T-helper 17 cell (primary cell): ENCODE measurements around the gene IQSEC1. TPM values are rescaled to one million over a fixed set of nuclear protein-coding genes. Genes with fewer than 3 reads are reported as not detected.

Experiments used
- ATAC-seq: fragments of 150-1000 bp; cut with Tn5 transposase; 2 replicates; pipeline ENCODE4 v1.10.0; 2021; ENCODE audit warnings: mild to moderate bottlenecking, moderate library complexity
- DNase-seq, 3 donors: peaks; one replicate each; pipeline versions ENCODE4 v3.0.0 to v3.0.0-alpha.2; 2020 to 2021
- H3K9me3 ChIP-seq: one replicate; pipeline ENCODE4 v1.7.0; 2013; ENCODE audit warnings: low read length, mild to moderate bottlenecking; ENCODE audit not compliant: control insufficient read depth, poor library complexity, severe bottlenecking
- H3K27ac Mint-ChIP-seq: one replicate; pipeline ENCODE4 v1.8.0; 2022; ENCODE audit warnings: mild to moderate bottlenecking, moderate library complexity, mixed read lengths
- H3K27me3 Mint-ChIP-seq: one replicate; pipeline ENCODE4 v1.8.0; 2022; ENCODE audit warnings: mixed read lengths
- H3K36me3 Mint-ChIP-seq: one replicate; pipeline ENCODE4 v1.8.0; 2022; ENCODE audit warnings: low read depth, mixed read lengths
- H3K4me1 Mint-ChIP-seq: one replicate; pipeline ENCODE4 v1.8.0; 2022; ENCODE audit warnings: mild to moderate bottlenecking, mixed read lengths
- H3K4me3 Mint-ChIP-seq: one replicate; pipeline ENCODE4 v1.8.0; 2022; ENCODE audit warnings: mild to moderate bottlenecking, moderate library complexity, mixed read lengths
- total RNA-seq, 4 donors: library from RNA in 2 of 4; stranded (reverse) in 2 of 4; gene quantifications; one replicate each; pipeline ENCODE4 v1.2.3 and lab custom pipeline; 2022 to 2026

Gene IQSEC1
- total RNA-seq, 2 donors from 2014 or later: 114 to 128 TPM

DNA sequence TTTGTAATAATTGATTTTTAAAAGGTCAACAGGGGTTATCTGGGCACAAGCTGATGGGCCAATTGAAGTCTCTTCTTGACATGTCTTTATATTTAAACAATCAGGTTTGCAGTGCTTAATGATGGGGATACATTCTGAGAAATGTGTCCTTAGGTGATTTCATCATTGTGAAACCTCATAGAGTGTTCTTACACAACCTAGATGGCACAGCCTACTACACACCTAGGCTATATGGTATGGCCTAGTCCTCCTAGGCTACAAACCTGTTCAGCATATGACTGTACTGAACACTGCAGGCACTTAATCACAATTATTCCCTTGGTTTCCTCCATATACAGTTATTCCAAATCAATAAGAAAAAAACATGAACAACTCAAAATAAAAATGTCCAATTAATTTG is 75.8 kb downstream of the IQSEC1 start:
- no peaks in the 10 kb centered on the region for H3K27me3 Mint-ChIP-seq
- ATAC-seq (no peak), DNase-seq (no peak)
- peak overlapping the region; percentile 27 for H3K27ac Mint-ChIP-seq
- H3K36me3 Mint-ChIP-seq: peaks cover 3% of the 10 kb centered on the region
- H3K9me3 ChIP-seq: no peaks in the 10 kb centered on the region
- H3K4me1 Mint-ChIP-seq: peaks cover 46% of the 10 kb centered on the region
- no peak overlapping the region for H3K4me3 Mint-ChIP-seq

DNA sequence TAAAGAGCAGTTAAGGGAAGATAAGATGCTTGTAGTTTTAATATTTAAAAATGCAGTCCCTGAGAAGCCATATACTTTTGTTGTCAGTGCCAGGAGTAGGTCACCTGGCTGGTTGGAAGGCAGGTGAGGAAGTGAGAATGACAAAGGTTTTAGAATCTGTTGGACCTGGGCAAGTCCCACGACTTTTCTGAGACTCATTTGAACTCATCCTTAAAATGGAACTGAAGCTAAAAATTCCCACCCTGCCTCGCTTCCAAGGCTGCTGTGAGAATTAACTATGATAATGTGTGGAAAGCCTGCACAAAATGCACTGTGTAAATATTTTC is 77.1 kb downstream of the IQSEC1 start:
- Mint-ChIP-seq H3K4me1 (peaks cover 47% of the 10 kb centered on the region), H3K27ac (peak overlapping the region; percentile 90), H3K27me3 (no peaks in the 10 kb centered on the region), H3K36me3 (peaks cover 3% of the 10 kb centered on the region), H3K4me3 (no peak overlapping the region)
- no peaks in the 10 kb centered on the region for H3K9me3 ChIP-seq
- DNase-seq (no peak), ATAC-seq (no peak)

DNA sequence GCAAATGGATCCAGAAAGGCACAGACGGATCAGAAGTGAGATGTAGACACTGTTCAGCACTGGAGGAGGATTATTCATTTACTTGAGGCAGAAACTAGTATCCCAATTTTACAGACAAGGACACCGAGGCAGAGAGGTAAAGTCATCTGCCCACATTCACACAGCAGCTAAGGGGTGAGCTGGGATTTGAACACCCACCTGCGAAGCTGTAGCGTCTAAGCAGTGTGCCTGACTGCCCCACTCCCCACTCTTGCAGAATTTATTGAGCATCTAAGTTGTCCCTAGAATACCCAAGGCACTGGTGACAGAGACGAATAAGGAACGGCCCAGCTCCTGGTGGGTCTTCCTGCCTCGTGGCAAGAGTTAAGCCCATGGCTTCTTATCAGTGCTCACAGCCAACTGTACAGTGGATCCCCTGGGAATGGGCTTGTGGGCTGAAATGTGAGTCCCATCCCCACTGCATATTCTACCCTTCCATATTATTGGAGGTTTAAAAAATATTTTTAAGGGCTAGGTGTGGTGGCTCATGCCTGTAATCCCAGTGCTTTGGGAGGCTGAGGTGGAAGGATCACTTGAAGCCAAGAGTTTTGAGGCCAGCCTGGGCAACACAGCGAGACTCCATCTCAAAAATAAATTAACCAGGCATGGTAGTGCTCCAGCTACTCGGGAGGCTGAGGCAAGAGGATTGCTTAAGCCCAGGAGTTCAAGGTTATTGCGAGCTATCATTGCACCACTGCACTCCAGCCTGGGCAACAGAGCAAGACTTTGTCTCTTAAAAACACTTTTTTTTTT is 77.6 kb downstream of the IQSEC1 start:
- Mint-ChIP-seq H3K4me1 (peaks cover 51% of the 10 kb centered on the region), H3K4me3 (peak overlapping the region; percentile 98), H3K27me3 (no peaks in the 10 kb centered on the region), H3K27ac (peak overlapping the region; percentile 90), H3K36me3 (peaks cover 3% of the 10 kb centered on the region)
- DNase-seq (no peak), ATAC-seq (no peak)
- H3K9me3 ChIP-seq: no peaks in the 10 kb centered on the region

DNA sequence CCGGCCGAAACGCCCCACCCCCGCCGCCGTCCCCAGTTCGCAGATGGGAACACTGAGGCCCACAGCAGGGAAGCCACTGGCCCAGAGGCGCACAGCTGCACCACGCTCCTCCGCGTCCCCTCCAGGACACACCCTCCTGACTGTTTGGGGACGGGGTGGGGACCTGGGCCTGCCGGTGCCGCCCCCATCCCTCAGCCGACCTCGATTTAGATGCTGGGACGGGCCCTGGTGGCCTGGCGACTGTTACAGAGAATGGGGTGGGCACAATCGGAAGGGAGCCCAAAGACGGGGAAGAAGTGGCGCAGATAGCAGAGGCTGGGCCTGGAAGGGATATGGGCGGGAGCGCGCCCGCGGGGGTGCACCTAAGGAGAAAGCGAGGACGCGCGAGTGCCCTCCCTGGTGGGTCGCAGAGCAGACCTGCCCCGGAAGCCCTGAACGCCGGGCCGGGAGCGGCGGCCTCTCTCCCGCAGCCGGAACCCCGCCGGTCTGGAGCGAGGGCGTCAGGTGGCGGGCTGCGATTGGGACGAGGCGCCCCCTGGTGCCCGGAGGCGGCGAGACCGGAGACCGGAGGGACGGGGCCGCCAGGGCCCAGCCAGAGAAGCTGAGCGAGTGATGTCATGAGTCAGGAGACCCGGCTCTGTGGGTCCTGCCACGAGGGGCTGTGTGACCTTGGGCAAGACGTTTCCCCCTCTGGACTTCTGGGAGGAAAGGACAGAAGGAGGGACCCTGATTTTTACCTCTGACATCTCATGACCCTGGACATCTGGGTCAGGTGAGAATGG is 78.4 kb downstream of the IQSEC1 start:
- Mint-ChIP-seq H3K4me3 (peak overlapping the region; percentile 98), H3K27ac (peak overlapping the region; percentile 90), H3K4me1 (peaks cover 54% of the 10 kb centered on the region), H3K27me3 (no peaks in the 10 kb centered on the region), H3K36me3 (peaks cover 2% of the 10 kb centered on the region)
- H3K9me3 ChIP-seq: no peaks in the 10 kb centered on the region
- ATAC-seq (peak; percentile 89), DNase-seq (peak; percentile 82 to 84 (median 83))

DNA sequence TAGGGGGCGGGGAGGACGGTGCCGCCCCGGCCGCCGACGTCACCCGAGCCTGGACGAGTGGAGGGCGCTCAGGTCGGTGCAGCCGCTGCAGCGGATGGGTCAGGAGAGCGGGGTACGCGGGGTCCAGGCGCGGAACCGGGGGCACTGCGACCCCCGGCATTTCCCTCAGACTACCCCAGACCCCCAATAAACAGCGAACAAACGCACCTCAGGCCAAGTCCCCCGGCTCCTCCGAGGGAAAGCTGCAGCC is 78.9 kb downstream of the IQSEC1 start:
- Mint-ChIP-seq H3K27me3 (no peaks in the 10 kb centered on the region), H3K27ac (peak overlapping the region; percentile 90), H3K4me1 (peaks cover 51% of the 10 kb centered on the region), H3K4me3 (peak overlapping the region; percentile 98), H3K36me3 (no peaks in the 10 kb centered on the region)
- no peaks in the 10 kb centered on the region for H3K9me3 ChIP-seq
- DNase-seq (no peak), ATAC-seq (no peak)

DNA sequence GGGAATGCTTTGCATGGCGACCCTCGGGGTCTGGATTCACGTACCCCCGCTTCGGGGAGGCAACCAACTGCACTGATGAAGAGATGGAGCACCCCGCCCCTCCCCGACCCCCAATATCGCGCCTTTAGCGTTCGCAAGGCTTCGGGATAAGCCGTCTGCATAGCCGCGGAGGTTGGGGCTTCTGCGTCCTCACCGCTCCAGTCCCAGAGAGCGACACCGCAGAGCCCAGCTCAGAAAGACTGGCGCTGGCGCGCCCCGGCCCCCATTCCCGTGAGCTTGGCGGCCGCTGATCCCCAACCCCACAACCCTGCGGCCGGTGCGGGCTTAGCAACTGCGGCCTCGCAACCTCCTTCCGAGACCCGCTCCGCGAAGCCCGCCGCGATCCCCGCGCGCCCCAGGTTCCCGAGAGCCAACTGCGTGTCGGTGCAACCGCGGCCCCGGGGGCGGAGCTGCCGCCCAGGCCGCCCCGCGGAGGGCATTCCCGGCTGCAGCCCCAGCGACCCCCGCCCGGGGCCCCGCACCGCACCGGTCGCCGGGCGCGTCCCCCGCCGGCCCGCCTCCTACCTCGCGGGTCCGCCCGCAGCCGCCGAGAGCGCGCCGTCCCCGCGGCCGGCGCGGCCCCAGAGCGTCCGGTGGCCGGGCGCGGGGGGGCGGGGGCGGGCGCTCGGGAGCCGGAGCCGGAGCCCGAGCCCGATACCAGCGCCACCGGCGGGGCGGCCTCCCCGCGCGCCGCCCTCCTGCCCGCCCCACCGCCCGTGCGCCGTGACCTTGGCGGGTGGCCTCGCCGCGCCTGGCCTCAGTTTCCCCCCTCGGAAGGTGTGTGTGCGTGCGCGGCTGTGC is 79.5 kb downstream of the IQSEC1 start:
- Mint-ChIP-seq H3K4me3 (peak overlapping the region; percentile 98), H3K27me3 (no peaks in the 10 kb centered on the region), H3K36me3 (no peaks in the 10 kb centered on the region), H3K4me1 (peaks cover 49% of the 10 kb centered on the region), H3K27ac (no peak overlapping the region)
- H3K9me3 ChIP-seq: no peaks in the 10 kb centered on the region
- no peak for DNase-seq
- peak; percentile 16 for ATAC-seq

DNA sequence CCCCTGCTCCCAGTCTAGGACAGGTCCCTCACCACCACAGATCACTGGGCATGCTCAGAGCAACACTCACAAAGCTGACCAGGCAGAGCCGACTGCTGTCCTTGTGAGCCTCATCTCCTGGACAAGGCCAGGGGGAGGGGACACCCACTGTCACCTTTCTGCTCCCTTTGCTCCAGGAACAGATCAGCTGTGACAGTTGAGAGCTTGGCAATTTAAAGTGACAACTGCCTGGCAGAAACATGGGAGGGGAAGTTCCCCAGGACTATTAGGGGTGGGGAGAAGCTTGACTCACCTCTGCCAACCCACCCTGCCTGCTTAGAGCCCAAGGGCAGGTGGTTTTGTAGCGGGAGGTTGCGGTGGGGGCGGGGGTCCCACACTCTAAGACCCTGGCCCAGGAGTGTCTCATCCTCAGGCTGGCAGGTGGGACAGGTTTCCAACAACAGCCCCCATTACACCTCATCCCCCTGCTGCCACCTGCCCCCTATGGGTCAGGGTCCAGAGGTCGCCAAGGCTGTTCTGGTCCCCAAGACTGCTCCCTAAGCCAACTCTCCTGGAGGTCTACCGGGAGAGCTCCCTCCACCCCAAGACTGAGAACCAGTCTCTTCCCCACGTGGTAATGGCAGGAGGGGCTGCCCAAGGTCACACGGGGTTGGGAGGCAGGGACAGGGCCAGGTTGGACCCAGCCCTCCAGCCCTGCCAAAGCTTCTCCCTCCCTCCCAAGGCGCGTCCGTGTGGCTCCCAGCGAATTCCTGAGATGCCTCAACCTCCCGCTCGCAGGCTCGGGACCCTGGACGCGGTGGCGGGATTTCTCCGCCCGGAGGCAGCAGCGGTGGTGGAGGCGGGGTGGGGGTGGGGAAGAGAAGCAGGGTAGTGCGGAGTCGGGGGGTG is 80.4 kb downstream of the IQSEC1 start:
- H3K27ac Mint-ChIP-seq: peak overlapping the region; percentile 19
- H3K36me3 Mint-ChIP-seq: no peaks in the 10 kb centered on the region
- ATAC-seq (no peak), DNase-seq (no peak)
- H3K4me1 Mint-ChIP-seq: peaks cover 44% of the 10 kb centered on the region
- no peaks in the 10 kb centered on the region for H3K9me3 ChIP-seq
- no peaks in the 10 kb centered on the region for H3K27me3 Mint-ChIP-seq
- peak overlapping the region; percentile 80 for H3K4me3 Mint-ChIP-seq

DNA sequence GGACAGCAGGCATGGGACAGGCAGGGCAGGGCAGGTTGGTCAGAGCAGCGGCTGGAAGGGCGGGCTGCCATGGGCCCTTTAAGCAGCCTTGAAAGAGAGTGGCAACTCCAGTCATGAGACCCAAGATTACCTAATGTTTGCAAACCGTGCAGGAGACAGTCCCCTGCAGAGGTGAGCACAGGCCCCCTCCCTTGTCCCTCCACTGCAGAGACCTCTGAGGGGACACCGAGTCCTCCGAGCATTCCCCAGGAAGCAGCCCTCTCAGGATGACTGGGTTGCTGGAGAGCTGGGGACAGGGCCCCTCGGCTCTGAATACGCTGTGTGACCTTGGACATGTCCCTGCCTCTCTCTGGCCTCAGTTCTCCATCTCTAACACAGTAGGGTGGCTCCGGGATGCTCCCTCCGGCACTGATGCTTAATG is 81.4 kb downstream of the IQSEC1 start:
- DNase-seq (no peak), ATAC-seq (no peak)
- Mint-ChIP-seq H3K27ac (peak overlapping the region; percentile 19), H3K4me1 (peaks cover 49% of the 10 kb centered on the region), H3K36me3 (no peaks in the 10 kb centered on the region), H3K27me3 (no peaks in the 10 kb centered on the region), H3K4me3 (peak overlapping the region; percentile 31)
- no peaks in the 10 kb centered on the region for H3K9me3 ChIP-seq

DNA sequence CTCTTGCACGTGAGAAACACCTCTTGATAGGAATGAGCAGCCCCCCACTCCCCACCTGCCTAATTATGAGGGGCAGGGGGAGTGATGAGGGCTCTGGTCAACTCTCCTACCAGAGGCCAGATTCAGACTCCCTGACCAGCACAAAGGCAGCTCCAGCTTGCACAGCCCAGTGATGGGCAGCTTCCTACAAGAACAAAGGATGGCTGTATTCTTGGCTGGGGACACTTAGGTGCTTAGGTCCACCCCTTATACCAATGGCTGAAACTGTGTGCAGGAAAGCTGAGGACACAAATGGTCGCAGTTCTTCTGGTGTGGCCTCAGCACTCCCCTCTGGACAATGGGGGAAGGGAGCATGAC is 81.8 kb downstream of the IQSEC1 start:
- Mint-ChIP-seq H3K27ac (no peak overlapping the region), H3K4me1 (peaks cover 45% of the 10 kb centered on the region), H3K36me3 (no peaks in the 10 kb centered on the region), H3K4me3 (peak overlapping the region; percentile 31), H3K27me3 (no peaks in the 10 kb centered on the region)
- DNase-seq (no peak), ATAC-seq (no peak)
- no peaks in the 10 kb centered on the region for H3K9me3 ChIP-seq

DNA sequence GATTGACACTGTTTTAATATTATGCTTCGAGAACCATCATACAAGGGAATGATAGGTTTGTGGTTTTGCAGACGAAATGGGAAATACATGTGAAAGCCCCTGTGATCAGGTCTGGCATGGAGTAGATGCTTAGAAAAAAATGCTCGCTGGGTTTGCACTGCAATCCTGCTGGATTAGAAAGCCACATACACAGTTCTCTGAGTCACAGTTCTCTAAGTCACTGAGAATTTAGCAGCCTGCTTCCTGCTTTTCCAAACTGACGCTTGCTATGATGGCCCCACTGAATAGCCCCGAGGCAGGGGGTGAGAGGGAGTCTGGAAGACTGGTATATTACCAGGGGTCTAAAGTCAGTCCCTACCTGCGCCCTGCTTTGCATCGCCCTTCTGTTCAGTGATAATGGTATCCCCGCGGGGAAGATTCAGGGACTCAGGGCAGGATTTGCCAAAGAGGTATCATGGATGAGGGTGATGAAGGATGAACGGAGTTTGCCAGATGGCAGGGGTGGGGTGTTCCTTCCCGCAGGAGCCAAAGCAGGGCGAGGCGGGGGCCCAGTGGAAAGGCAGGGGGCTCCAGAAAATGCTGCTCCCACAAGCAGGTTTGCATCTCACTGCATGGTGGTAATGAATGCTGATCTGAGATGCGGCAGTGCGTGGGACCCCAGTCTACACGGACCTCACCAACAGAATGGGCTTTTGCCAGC is 82.3 kb downstream of the IQSEC1 start:
- DNase-seq (no peak), ATAC-seq (no peak)
- no peak overlapping the region for H3K27ac Mint-ChIP-seq
- H3K27me3 Mint-ChIP-seq: no peaks in the 10 kb centered on the region
- peak overlapping the region; percentile 71 for H3K4me3 Mint-ChIP-seq
- H3K36me3 Mint-ChIP-seq: no peaks in the 10 kb centered on the region
- H3K4me1 Mint-ChIP-seq: peaks cover 47% of the 10 kb centered on the region
- H3K9me3 ChIP-seq: no peaks in the 10 kb centered on the region

DNA sequence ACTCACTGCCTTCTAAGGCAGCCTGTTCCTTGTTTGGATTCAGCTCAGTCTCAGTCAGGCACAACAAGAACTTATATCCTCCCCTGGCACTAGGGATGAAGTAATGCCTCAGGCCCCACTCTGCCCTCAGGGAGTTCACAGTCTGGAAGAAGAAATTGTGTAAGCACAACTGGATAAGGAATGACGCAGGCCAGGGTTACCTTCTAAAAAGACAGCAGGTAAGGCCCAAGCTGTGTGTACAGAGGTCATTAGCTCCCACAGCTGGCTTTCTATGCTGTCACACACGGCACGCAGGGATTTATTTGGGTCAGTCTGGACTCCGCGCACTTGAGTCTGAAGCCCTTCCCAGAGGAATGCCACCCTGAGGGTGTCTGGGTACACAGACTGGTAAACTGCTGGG is 82.9 kb downstream of the IQSEC1 start:
- Mint-ChIP-seq H3K27ac (peak overlapping the region; percentile 51), H3K4me3 (peak overlapping the region; percentile 25), H3K27me3 (no peaks in the 10 kb centered on the region), H3K36me3 (no peaks in the 10 kb centered on the region), H3K4me1 (peaks cover 49% of the 10 kb centered on the region)
- DNase-seq: no peak
- H3K9me3 ChIP-seq: no peaks in the 10 kb centered on the region
- no peak for ATAC-seq

DNA sequence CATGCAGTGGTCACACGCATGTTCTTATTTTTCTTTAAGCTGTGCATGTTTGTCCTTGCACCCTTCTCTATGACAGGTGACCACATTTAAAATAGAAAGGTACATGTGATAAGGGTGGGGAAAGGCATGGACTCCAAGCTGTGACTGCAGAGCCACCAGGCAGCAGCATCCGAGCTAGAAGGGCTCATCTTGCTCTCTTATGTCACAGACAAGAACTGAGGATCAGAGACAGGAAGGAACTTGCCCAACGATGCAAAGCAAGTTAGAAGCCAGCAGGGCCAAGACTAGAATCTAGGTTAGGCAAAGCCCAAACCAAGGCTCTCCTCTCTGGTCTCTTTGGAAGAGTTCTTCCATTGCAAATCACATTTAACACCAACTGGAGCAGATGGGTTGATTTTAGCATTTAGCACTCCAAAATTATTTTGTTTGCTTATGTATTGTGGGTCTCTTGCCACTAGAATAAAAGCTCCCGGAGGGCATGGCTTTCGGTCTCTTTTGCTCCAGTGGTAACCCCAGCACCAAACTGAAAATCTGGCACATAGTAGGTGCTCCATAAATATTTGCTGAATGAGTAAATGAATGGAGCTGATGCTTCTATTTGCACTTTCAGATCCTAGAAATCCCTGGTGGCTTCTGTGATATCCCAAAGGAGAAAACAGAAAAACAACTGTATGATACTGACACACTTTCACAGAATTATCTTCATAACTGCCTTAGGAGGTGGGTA is 84.3 kb downstream of the IQSEC1 start:
- ATAC-seq (no peak), DNase-seq (no peak)
- Mint-ChIP-seq H3K4me1 (peaks cover 48% of the 10 kb centered on the region), H3K36me3 (no peaks in the 10 kb centered on the region), H3K27me3 (no peaks in the 10 kb centered on the region), H3K27ac (no peak overlapping the region), H3K4me3 (no peak overlapping the region)
- H3K9me3 ChIP-seq: no peaks in the 10 kb centered on the region
